Measurements from ENCODE around the gene HPCA.

The HPCA gene

GRCh38 chr1:32886004-32886827 is at the start of gene HPCA:
HPCA (plus strand) TSS chr1:32886491; CDS start chr1:32888899, 2,408 bp downstream.
- DNase-seq, result no peak

GRCh38 chr1:32848354-32849063 is 37.8 kb upstream of the HPCA start:
- no peak for DNase-seq

- no peak for DNase-seq
These were observed 30.3 kb upstream of the HPCA start for GRCh38 chr1:32855861-32856617.

- DNase-seq, result no peak
These were observed 28.2 kb upstream of the HPCA start for GRCh38 chr1:32858136-32858535.

- no peak for DNase-seq
These were observed 27.5 kb upstream of the HPCA start for GRCh38 chr1:32858791-32859190.

- DNase-seq, result no peak
These were observed 26.4 kb upstream of the HPCA start for GRCh38 chr1:32859915-32860314.

GRCh38 chr1:32860566-32860965 is 25.7 kb upstream of the HPCA start:
- DNase-seq, result no peak

- DNase-seq, result no peak
These were observed 24.2 kb upstream of the HPCA start for GRCh38 chr1:32861904-32862695.

- no peak for DNase-seq
These were observed 22.9 kb upstream of the HPCA start for GRCh38 chr1:32863218-32863880.

GRCh38 chr1:32863881-32864245 is 22.4 kb upstream of the HPCA start:
- no peak for DNase-seq

GRCh38 chr1:32864375-32865019 is 21.8 kb upstream of the HPCA start:
- DNase-seq, result no peak

GRCh38 chr1:32865639-32866405 is 20.5 kb upstream of the HPCA start:
- no peak for DNase-seq

- no peak for DNase-seq
These were observed 19.1 kb upstream of the HPCA start for GRCh38 chr1:32867151-32867550.

- DNase-seq, result no peak
These were observed 18.6 kb upstream of the HPCA start for GRCh38 chr1:32867671-32868070.

GRCh38 chr1:32868085-32868484 is 18.2 kb upstream of the HPCA start:
- no peak for DNase-seq

- DNase-seq, result no peak
These were observed 17.4 kb upstream of the HPCA start for GRCh38 chr1:32868806-32869455.

GRCh38 chr1:32869923-32870614 is 16.2 kb upstream of the HPCA start:
- no peak for DNase-seq

GRCh38 chr1:32870615-32871363 is 15.5 kb upstream of the HPCA start, which contains the start of gene FNDC5:
FNDC5 (minus strand) TSS chr1:32870912.
- DNase-seq, result no peak

Data from activated CD4-positive, alpha-beta T cell treated with anti-CD3 and anti-CD28 coated beads, Interleukin-2, amount 50 U/mL, for 4 hours (primary cell).